AG08396 (cell line): ENCODE data around the gene ABHD15.

Source experiments
- DNase-seq: peaks from one replicate; pipeline ENCODE4 v3.0.0; 2012; ENCODE audit warnings: low spot score, mixed read lengths

ABHD15 gene

GRCh38 chr17:29518359-29518758 is 48.5 kb downstream of the ABHD15 start:
- no peak for DNase-seq

- no peak for DNase-seq
Measured at GRCh38 chr17:29514792-29515191, 52.0 kb downstream of the ABHD15 start.

- DNase-seq: no peak
Measured at GRCh38 chr17:29510953-29511352, 55.9 kb downstream of the ABHD15 start.
